Ovary (tissue), 9 donors: ENCODE measurements around the gene LIPC. TPM values are rescaled to one million over a fixed set of nuclear protein-coding genes. Genes with fewer than 3 reads are reported as not detected.

Source experiments
- DNase-seq, 5 donors: peaks; one replicate each; pipeline ENCODE4 v3.0.0-alpha.2; 2019 to 2020
- H3K27ac ChIP-seq, 2 donors: fragments of 200-600 bp; one replicate each; pipeline versions ENCODE4 v1.5.1 to v1.8.0; 2019 to 2022
- H3K27me3 ChIP-seq: fragments of 200-600 bp; one replicate; pipeline ENCODE4 v1.8.0; 2022
- H3K36me3 ChIP-seq: fragments of 200-600 bp; sonication (generic); one replicate; pipeline ENCODE4 v1.5.1; 2019
- H3K4me1 ChIP-seq: one replicate; pipeline ENCODE4 v1.8.1; 2013; ENCODE audit warnings: mild to moderate bottlenecking, moderate library complexity; ENCODE audit not compliant: insufficient read depth
- H3K4me3 ChIP-seq: fragments of 200-600 bp; sonication (generic); one replicate; pipeline ENCODE4 v1.5.1; 2017
- H3K9me3 ChIP-seq, 2 donors: fragments of 200-600 bp in 1 of 2; sonication (generic) in 1 of 2; one replicate each; pipeline versions ENCODE4 v1.5.1 to v1.8.1; 2013 to 2019; ENCODE audit warnings: mild to moderate bottlenecking in 1 of 2, moderate library complexity in 1 of 2
- CTCF ChIP-seq, 3 donors: fragments of 450-650 bp in 2 of 3; fragments of 200-600 bp in 1 of 3; IDR thresholded peaks; one replicate each; pipeline versions ENCODE4 v1.5.1 to v1.8.0; 2016 to 2022; ENCODE audit warnings: antibody characterized with exemption in 3 of 3, mild to moderate bottlenecking in 1 of 3
- EP300 ChIP-seq: sonication (generic); formaldehyde crosslinking; IDR thresholded peaks from one replicate; pipeline ENCODE4 v1.6.1; 2017; ENCODE audit warnings: antibody characterized with exemption
- POLR2A ChIP-seq: fragments of 450-650 bp; IDR thresholded peaks from one replicate; pipeline ENCODE4 v1.6.1; 2017; ENCODE audit warnings: antibody characterized with exemption, mild to moderate bottlenecking, moderate library complexity
- WGBS, 3 donors: extraction: QIAGEN DNeasy Blood & Tissue Kit in 1 of 3; methylation state at CpG; one replicate each; pipeline versions ENCODE4 v1.1.5 to v1.1.7; 2013 to 2017; 5-methylcytosine and 5-hydroxymethylcytosine counted together
- intact Hi-C, 4 donors: fragments of 100-400 bp; cut with DNase I; formaldehyde crosslinking; loops; one replicate each; pipeline versions ENCODE4 v1.11.0 to v1.15.1; 2022 to 2023
- polyA plus RNA-seq, 2 donors: library from polyadenylated mRNA; stranded (reverse); fragments of 200-250 nt in 1 of 2; fragments of 350-450 nt in 1 of 2; fragmentation: Illumina TruSeq in 1 of 2; extraction: RNeasy Lipid Tissue Mini Kit (QIAGEN cat#74804) in 1 of 2; gene quantifications; one replicate each; pipeline ENCODE4 v1.2.3, GENCODE V29; 2013 to 2014
- total RNA-seq, 7 donors: library from RNA; depleted of rRNA in 2 of 7; stranded (reverse); fragments of >200 nt in 2 of 7; fragmentation: NEBNext Ultra II Directional in 3 of 7; extraction: Animal tissue kit (Norgen Biotek cat#: 25700) in 3 of 7; gene quantifications; one replicate each; pipeline versions ENCODE4 v1.1.0 to v1.2.4, GENCODE V29; 2016 to 2023
- donor health status: DM: no; HTN: no; CAD: no; lungs with moderate emphysema.
- donor health status: DM: no; HTN: no; CAD: no.
- donor health status: Bipolar disorder and iron deficiency.
- donor health status: DM: yes; HTN: yes; CAD: no.
- donor health status: DM: no; HTN: no; CAD: no.
- donor health status: DM: yes; HTN: yes; CAD: no.

The LIPC gene
- total and polyA plus RNA-seq, 9 donors, result 0.28 to 1.1 (median 0.72) TPM

- Histone ChIP-seq H3K36me3 (no peaks in the 10 kb centered on the region), H3K9me3 (no peaks in the 10 kb centered on the region), H3K27me3 (no peaks in the 10 kb centered on the region), H3K27ac (no peak overlapping the region), H3K4me3 (no peak overlapping the region), H3K4me1 (no peaks in the 10 kb centered on the region)
- intact Hi-C loops, result no loop called here
- 43 to 55% (median 47%) methylated on average over 8 of the region's 8 CpGs for WGBS, 3 donors
- DNase-seq, result no peak
- TF ChIP-seq CTCF (IDR thresholded peaks at IDR 0.05) (no peak), EP300 (no peak), POLR2A (no peak)
These were observed 29.7 kb upstream of the LIPC start for GRCh38 chr15:58401991-58402649.

- no peak for DNase-seq
- no peaks in the 10 kb centered on the region for H3K4me1 ChIP-seq
- TF ChIP-seq POLR2A, result no peak
- TF ChIP-seq EP300, result no peak
- no peak for TF ChIP-seq CTCF (IDR thresholded peaks at IDR 0.05)
- no peak overlapping the region for H3K4me3 ChIP-seq
- WGBS, 3 donors, result 61 to 75% (median 73%) methylated on average over 4 of the region's 4 CpGs
- H3K27me3 ChIP-seq, result no peaks in the 10 kb centered on the region
- no peaks in the 10 kb centered on the region for H3K9me3 ChIP-seq
- intact Hi-C loops, result no loop called here
- H3K36me3 ChIP-seq, result no peaks in the 10 kb centered on the region
- no peak overlapping the region for H3K27ac ChIP-seq
These were observed 28.2 kb upstream of the LIPC start for GRCh38 chr15:58403581-58403980.

- WGBS, 3 donors, result 89 to 94% (median 91%) methylated on average over 5 of the region's 5 CpGs
- Histone ChIP-seq H3K27me3 (no peaks in the 10 kb centered on the region), H3K4me3 (no peak overlapping the region), H3K36me3 (no peaks in the 10 kb centered on the region), H3K9me3 (no peaks in the 10 kb centered on the region), H3K4me1 (no peaks in the 10 kb centered on the region), H3K27ac (no peak overlapping the region)
- intact Hi-C loops, result no loop called here
- TF ChIP-seq EP300 (no peak), CTCF (IDR thresholded peaks at IDR 0.05) (no peak), POLR2A (no peak)
- DNase-seq, result no peak
These were observed 27.8 kb upstream of the LIPC start for GRCh38 chr15:58404020-58404419.

GRCh38 chr15:58404722-58405121, 27.1 kb upstream of the LIPC start:
- Histone ChIP-seq H3K27ac (no peak overlapping the region), H3K36me3 (no peaks in the 10 kb centered on the region), H3K27me3 (no peaks in the 10 kb centered on the region), H3K9me3 (no peaks in the 10 kb centered on the region), H3K4me1 (no peaks in the 10 kb centered on the region), H3K4me3 (no peak overlapping the region)
- intact Hi-C loops, result no loop called here
- no peak for DNase-seq
- WGBS, 3 donors, result 78 to 89% (median 88%) methylated on average over 2 of the region's 2 CpGs
- TF ChIP-seq POLR2A (no peak), EP300 (no peak), CTCF (IDR thresholded peaks at IDR 0.05) (no peak)
